Suppressor macrophage treated with lipopolysaccharide for 1 hour (primary cell): ENCODE measurements around the gene TAPT1.
"Not testable (repeated sequence)": the region's sequence is repeated elsewhere in the genome, so short reads cannot be mapped to it uniquely, and the experiment has no call there.

Experiments used
- DNase-seq, 3 donors: peaks; one replicate each; pipeline ENCODE4 v3.0.0-alpha.2; 2020 to 2022

The TAPT1 gene

GRCh38 chr4:16212138-16212782, 14.0 kb downstream of the TAPT1 start:
- peak in 1 of 3 donors; percentile 37 for DNase-seq

GRCh38 chr4:16207409-16207808, 18.9 kb downstream of the TAPT1 start:
- DNase-seq, result peak in 1 of 3 donors; percentile 10

- peak in 1 of 3 donors; percentile 17 for DNase-seq
Measured at GRCh38 chr4:16206848-16207247, 19.4 kb downstream of the TAPT1 start.

GRCh38 chr4:16206301-16206700, 20.0 kb downstream of the TAPT1 start:
- DNase-seq, result peak in 1 of 3 donors; percentile 1

DNA sequence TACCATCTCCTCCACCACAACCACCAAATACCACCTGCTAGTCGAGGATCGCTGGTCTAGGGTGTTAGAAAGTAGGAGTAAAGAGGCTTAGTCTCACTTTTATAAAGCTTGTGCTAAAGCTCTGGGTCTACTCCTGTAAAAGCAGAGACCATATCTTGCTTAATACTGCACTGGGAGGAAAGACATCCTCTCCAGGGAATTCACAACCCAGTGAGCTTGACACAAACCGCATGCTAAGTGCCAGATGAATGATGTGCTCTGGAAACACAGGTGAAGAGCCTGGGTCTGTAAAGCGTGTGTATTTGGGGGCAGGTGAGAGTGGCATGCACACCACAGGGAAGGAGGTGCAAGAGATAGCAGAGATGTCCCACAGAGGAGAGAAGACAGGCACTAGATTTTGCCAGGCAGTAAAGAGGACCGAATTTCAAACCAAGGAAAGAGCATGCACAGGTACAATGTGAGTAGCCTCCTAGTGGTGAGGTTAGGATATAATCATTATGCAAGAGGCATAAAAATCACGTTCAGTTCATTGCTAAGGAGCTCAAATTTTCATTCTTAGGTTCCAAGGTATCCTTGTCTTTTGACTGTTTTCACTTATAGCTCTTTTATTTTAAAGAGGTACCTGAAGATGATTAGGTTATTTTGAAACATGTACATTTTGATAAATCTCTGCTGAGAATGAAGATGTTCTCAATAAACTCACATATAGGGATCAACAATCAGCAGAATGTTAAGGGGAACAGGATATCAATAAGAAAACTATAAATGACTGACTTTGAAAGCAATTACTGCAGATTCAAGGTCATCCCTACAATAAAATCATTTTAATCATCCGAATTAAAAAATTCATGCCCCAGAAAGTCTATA, 20.7 kb downstream of the TAPT1 start:
- DNase-seq, result peak; percentile 10 to 29 (median 19)

GRCh38 chr4:16204505-16204904, 21.8 kb downstream of the TAPT1 start:
- no peak for DNase-seq

- no peak for DNase-seq
Measured at GRCh38 chr4:16203083-16203482, 23.2 kb downstream of the TAPT1 start.

- DNase-seq, result peak; percentile 12 to 41 (median 35)
Measured at GRCh38 chr4:16202598-16202997, 23.7 kb downstream of the TAPT1 start.

DNA sequence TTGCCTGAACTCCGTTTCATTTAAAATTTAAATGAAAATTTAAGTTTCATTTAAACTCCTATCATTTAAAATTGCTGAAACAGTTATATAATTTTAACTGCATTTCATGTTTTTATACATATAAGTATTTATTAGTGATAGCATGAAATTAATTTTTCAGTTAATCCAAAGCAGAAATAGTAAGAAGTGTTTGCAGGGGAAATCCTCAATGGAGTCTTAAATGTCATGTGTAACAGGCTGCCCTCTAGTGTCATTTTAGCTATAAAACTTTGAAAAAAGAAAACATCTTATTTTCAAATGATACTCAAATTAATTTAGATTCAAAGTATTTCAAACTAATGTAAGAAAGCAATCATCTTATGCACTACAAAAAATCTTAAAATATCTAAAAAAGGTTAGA, 27.2 kb downstream of the TAPT1 start:
- peak; percentile 41 to 64 (median 58) for DNase-seq

- DNase-seq, result no peak
Measured at GRCh38 chr4:16197876-16198665, 28.2 kb downstream of the TAPT1 start.

DNA sequence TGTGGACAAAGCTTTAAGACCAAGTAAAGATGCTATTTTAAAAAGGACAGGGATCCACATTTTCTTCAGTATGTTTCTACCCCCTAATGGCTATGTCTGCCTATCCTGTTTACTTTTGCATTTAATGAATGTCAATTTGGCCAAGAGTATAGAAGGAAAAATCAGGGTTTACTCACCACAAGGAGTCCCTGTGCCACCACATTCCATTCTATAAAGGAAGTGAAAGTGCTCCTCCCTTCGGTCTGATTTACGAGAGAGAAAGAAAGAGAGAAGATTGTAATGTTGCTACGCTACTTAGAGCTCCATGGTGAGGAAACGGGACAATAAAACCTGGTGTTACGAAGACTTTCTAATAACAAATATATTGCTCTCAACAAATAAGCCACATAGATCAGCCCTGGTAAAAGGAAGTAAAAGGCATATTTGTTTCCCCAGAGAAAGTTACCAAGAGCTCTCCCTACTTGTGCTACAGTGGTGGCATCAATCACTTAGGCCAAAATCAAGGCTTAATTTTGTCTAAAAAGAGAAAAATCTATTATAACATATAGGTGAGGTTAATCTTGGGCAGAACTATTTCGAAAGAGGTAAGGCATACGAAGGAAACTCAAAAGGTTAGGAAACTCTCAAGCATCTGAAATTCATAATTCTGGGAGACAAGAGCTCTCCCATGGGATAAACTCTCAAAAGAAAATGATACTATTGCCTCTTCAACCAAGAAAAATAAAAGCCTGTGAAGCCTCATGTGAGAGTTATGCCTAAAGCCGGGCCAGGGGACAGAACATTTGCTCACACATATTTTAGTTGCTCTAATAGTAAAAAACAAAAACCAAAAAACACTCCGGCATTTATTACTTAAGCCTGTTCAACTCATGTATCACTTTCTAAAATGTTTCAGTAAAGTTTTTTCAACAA, 29.5 kb downstream of the TAPT1 start:
- peak; percentile 66 to 83 (median 78) for DNase-seq

DNA sequence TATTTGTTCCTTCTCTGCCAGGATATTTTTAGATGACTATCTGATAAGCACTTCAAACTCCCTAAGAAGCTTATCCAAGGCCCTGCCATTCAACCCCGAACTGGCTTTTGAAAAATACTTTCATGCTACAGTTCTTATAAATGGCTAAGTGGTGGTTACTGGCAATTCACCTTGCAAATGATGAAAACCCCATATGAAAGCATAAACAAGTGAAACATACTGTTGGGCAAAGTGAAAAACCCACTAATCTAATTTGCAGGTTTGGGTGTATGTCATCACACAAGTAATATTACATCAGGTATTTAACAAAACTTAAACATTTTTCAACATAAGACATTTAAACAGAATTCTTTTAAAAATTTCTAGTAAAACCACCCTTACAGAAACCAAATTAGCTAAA, 31.1 kb downstream of the TAPT1 start:
- no peak for DNase-seq

DNA sequence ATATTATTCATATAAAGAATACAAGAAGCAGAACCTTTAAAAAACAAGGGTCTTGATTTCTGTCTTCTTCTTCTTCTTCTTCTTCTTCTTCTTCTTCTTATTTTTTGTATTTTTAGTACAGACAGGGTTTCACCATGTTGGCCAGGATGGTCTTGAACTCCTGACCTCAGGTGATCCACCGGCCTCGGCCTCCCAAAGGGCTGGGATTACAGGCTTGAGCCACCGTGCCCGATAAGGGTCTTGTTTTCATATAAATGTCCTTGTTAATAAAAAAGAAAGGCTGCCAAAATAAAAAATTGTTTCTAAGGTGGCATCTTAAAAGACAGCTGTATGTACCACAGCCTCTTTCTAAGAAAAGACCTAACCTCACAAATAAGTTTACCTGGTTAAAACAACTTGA, 31.5 kb downstream of the TAPT1 start:
- DNase-seq, result not testable (repeated sequence)

GRCh38 chr4:16194214-16194613, 32.1 kb downstream of the TAPT1 start:
- no peak for DNase-seq

GRCh38 chr4:16192631-16193518, 33.4 kb downstream of the TAPT1 start:
- DNase-seq, result peak; percentile 13 to 30 (median 17)

GRCh38 chr4:16192057-16192456, 34.2 kb downstream of the TAPT1 start:
- DNase-seq, result no peak

- DNase-seq, result no peak
Measured at GRCh38 chr4:16187455-16187854, 38.8 kb downstream of the TAPT1 start.

DNA sequence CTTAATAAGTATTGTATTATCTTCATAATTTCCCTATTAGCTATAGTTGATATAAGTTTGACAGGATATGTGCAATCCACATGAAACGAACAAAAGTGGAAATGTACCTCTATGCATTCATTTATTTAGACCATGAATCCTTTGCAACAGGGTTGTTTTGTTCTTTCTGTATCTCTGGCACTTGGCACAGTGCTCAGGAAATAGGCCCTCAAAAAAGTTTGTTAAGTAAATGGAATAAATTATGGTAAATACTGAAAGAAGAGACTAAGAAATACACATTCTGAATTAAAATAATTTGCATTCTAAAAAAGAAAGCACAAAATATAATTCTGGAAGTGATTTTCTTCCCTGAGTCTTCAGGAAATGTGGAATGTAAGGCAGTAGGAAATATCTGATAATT, 39.3 kb downstream of the TAPT1 start:
- DNase-seq, result no peak

GRCh38 chr4:16183604-16184003, 42.7 kb downstream of the TAPT1 start:
- no peak for DNase-seq

DNA sequence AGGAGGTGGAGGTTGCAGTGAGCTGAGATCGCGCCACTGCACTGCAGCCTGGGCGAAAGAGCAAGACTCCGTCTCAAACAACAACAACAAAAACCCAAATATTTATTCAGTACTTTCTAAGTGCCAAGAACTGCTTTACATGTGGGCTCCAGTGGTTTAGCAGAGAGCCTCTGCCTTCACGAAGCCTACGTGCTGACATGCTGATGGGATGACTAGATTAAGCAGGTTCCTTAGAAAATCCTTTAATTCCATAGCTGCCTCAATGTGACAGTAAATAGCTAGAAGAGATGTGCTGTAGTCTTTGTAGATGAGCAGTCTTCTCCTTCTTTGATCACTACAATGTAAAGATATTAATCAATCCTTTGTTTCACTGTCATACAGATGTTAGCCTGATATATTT, 49.6 kb downstream of the TAPT1 start:
- DNase-seq, result no peak

DNA sequence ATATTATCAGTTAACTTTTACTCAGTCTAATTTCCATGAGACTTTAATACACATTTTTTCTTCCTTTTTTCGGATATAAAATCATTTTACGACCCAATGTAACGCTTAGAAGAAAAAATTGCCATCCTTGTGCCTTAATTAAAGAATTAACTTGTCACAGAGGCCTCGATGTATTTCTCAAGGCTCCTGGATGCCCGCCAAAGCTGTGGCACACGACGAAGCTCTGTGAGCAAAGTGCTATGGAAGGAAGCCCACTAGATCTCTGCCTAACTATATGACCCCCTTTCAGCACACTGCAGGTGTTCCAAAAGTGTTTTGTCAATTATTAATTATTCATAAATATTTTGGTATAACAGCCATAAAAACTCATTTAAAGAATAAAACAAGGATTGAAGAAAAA, 54.4 kb downstream of the TAPT1 start:
- DNase-seq, result no peak
